Duodenal mucosa (tissue), 2 donors: ENCODE results near the gene KHDRBS2.

Experiments used
- H3K27ac ChIP-seq: one replicate; pipeline ENCODE4 v1.7.0; 2013; ENCODE audit warnings: low read depth, low read length
- H3K27me3 ChIP-seq, 2 donors: one replicate each; pipeline ENCODE4 v1.7.0; 2013; ENCODE audit warnings: low read length in 2 of 2, control low read depth in 1 of 2; ENCODE audit not compliant: insufficient read depth in 2 of 2, control insufficient read depth in 1 of 2
- H3K36me3 ChIP-seq, 2 donors: one replicate each; pipeline ENCODE4 v1.7.0; 2013; ENCODE audit warnings: low read length in 2 of 2, control low read depth in 1 of 2; ENCODE audit not compliant: insufficient read depth in 2 of 2, control insufficient read depth in 1 of 2
- H3K4me1 ChIP-seq, 2 donors: one replicate each; pipeline ENCODE4 v1.7.0; 2013; ENCODE audit warnings: low read length in 2 of 2, control low read depth in 1 of 2; ENCODE audit not compliant: insufficient read depth in 2 of 2, control insufficient read depth in 1 of 2
- H3K4me3 ChIP-seq, 2 donors: one replicate each; pipeline ENCODE4 v1.7.0; 2013; ENCODE audit warnings: low read length in 2 of 2, low read depth in 1 of 2
- H3K9ac ChIP-seq, 2 donors: one replicate each; pipeline ENCODE4 v1.7.0; 2013; ENCODE audit warnings: low read length in 2 of 2, low read depth in 1 of 2
- H3K9me3 ChIP-seq, 2 donors: one replicate each; pipeline ENCODE4 v1.7.0; 2013; ENCODE audit warnings: low read length in 2 of 2, control low read depth in 1 of 2; ENCODE audit not compliant: control insufficient read depth in 1 of 2

KHDRBS2 gene

GRCh38 chr6:62202078-62202477, 83.9 kb downstream of the KHDRBS2 start:
- no peak overlapping the region for H3K27ac ChIP-seq
- H3K36me3 ChIP-seq: no peaks in the 10 kb centered on the region
- no peak overlapping the region for H3K9ac ChIP-seq
- H3K4me3 ChIP-seq: no peak overlapping the region
- peaks cover 2 to 3% of the 10 kb centered on the region in 2 donors for H3K9me3 ChIP-seq
- no peaks in the 10 kb centered on the region for H3K4me1 ChIP-seq
- H3K27me3 ChIP-seq: no peaks in the 10 kb centered on the region

- H3K27ac ChIP-seq: no peak overlapping the region
- no peak overlapping the region for H3K4me3 ChIP-seq
- H3K4me1 ChIP-seq: no peaks in the 10 kb centered on the region
- no peaks in the 10 kb centered on the region for H3K36me3 ChIP-seq
- H3K9me3 ChIP-seq: peaks cover 7% of the 10 kb centered on the region in 2 donors
- no peak overlapping the region for H3K9ac ChIP-seq
- no peaks in the 10 kb centered on the region for H3K27me3 ChIP-seq
Measured at GRCh38 chr6:62192593-62192992, 93.4 kb downstream of the KHDRBS2 start.

GRCh38 chr6:62175195-62175594, 110.8 kb downstream of the KHDRBS2 start:
- H3K9ac ChIP-seq: no peak overlapping the region
- no peaks in the 10 kb centered on the region for H3K4me1 ChIP-seq
- no peaks in the 10 kb centered on the region for H3K36me3 ChIP-seq
- no peak overlapping the region for H3K27ac ChIP-seq
- no peaks in the 10 kb centered on the region for H3K27me3 ChIP-seq
- H3K9me3 ChIP-seq: peaks cover 0 to 3% of the 10 kb centered on the region in 2 donors
- no peak overlapping the region for H3K4me3 ChIP-seq

GRCh38 chr6:62174548-62174947, 111.5 kb downstream of the KHDRBS2 start:
- H3K27ac ChIP-seq: no peak overlapping the region
- no peaks in the 10 kb centered on the region for H3K4me1 ChIP-seq
- H3K27me3 ChIP-seq: no peaks in the 10 kb centered on the region
- no peak overlapping the region for H3K4me3 ChIP-seq
- no peak overlapping the region for H3K9ac ChIP-seq
- peaks cover 0 to 5% of the 10 kb centered on the region in 2 donors for H3K9me3 ChIP-seq
- no peaks in the 10 kb centered on the region for H3K36me3 ChIP-seq

GRCh38 chr6:62167736-62168135, 118.3 kb downstream of the KHDRBS2 start:
- Histone ChIP-seq H3K4me3 (no peak overlapping the region), H3K9ac (no peak overlapping the region), H3K36me3 (no peaks in the 10 kb centered on the region), H3K27me3 (no peaks in the 10 kb centered on the region), H3K9me3 (peaks cover 2 to 17% of the 10 kb centered on the region in 2 donors), H3K27ac (no peak overlapping the region), H3K4me1 (no peaks in the 10 kb centered on the region)

GRCh38 chr6:62162858-62163257, 123.2 kb downstream of the KHDRBS2 start:
- H3K4me1 ChIP-seq: no peaks in the 10 kb centered on the region
- H3K4me3 ChIP-seq: no peak overlapping the region
- peaks cover 7 to 15% of the 10 kb centered on the region in 2 donors for H3K9me3 ChIP-seq
- H3K27ac ChIP-seq: no peak overlapping the region
- no peaks in the 10 kb centered on the region for H3K27me3 ChIP-seq
- H3K36me3 ChIP-seq: no peaks in the 10 kb centered on the region
- no peak overlapping the region for H3K9ac ChIP-seq

GRCh38 chr6:62152796-62153195, 133.2 kb downstream of the KHDRBS2 start:
- Histone ChIP-seq H3K9me3 (no peaks in the 10 kb centered on the region), H3K9ac (no peak overlapping the region), H3K27ac (no peak overlapping the region), H3K36me3 (no peaks in the 10 kb centered on the region), H3K27me3 (no peaks in the 10 kb centered on the region), H3K4me1 (no peaks in the 10 kb centered on the region), H3K4me3 (no peak overlapping the region)

- Histone ChIP-seq H3K27me3 (no peaks in the 10 kb centered on the region), H3K9me3 (no peaks in the 10 kb centered on the region), H3K27ac (no peak overlapping the region)
Measured at GRCh38 chr6:62150048-62150663, 135.9 kb downstream of the KHDRBS2 start.

GRCh38 chr6:62146954-62147853, 138.8 kb downstream of the KHDRBS2 start:
- Histone ChIP-seq H3K36me3 (no peaks in the 10 kb centered on the region), H3K27ac (no peak overlapping the region), H3K27me3 (no peaks in the 10 kb centered on the region), H3K4me1 (no peaks in the 10 kb centered on the region), H3K9me3 (no peaks in the 10 kb centered on the region), H3K4me3 (no peak overlapping the region), H3K9ac (no peak overlapping the region)

More at GRCh38 chr6:62150048-62150663, 135.9 kb downstream of the KHDRBS2 start:
- Histone ChIP-seq H3K4me3 (no peak overlapping the region), H3K36me3 (no peaks in the 10 kb centered on the region), H3K9ac (no peak overlapping the region), H3K4me1 (no peaks in the 10 kb centered on the region)

- Histone ChIP-seq H3K4me3 (no peak overlapping the region), H3K9me3 (peaks cover 9 to 13% of the 10 kb centered on the region in 2 donors), H3K36me3 (no peaks in the 10 kb centered on the region), H3K27me3 (no peaks in the 10 kb centered on the region), H3K9ac (no peak overlapping the region), H3K27ac (no peak overlapping the region), H3K4me1 (no peaks in the 10 kb centered on the region)
Measured at GRCh38 chr6:62129127-62129526, 156.9 kb downstream of the KHDRBS2 start.
